Measurements from ENCODE around the gene MPST.

DNA sequence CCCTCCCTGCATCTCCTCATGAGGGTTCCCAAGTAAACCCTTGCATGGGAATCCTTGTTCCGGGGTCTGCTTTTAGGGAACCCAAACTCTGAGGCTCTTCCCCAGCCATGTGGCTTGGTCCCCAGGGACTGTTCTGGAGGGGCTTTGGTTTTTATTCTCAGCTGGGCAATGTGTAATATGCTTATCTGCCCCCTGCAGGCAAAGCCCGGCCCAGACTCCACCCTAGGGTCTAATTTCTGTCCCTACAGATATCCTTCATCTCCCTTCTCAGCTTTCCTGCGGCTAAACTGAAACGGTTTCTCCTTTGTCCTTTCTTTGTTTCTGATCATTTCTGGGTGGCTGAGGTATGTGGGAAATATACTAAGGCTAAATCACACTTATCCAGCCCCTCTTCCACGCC lies 37.4 kb upstream of the MPST start:
- TF ChIP-seq POLR2A (IDR thresholded peaks at IDR 0.05) (no peak), EP300 (IDR thresholded peaks at IDR 0.05) (no peak)
- TF ChIP-seq, protein P1, sequence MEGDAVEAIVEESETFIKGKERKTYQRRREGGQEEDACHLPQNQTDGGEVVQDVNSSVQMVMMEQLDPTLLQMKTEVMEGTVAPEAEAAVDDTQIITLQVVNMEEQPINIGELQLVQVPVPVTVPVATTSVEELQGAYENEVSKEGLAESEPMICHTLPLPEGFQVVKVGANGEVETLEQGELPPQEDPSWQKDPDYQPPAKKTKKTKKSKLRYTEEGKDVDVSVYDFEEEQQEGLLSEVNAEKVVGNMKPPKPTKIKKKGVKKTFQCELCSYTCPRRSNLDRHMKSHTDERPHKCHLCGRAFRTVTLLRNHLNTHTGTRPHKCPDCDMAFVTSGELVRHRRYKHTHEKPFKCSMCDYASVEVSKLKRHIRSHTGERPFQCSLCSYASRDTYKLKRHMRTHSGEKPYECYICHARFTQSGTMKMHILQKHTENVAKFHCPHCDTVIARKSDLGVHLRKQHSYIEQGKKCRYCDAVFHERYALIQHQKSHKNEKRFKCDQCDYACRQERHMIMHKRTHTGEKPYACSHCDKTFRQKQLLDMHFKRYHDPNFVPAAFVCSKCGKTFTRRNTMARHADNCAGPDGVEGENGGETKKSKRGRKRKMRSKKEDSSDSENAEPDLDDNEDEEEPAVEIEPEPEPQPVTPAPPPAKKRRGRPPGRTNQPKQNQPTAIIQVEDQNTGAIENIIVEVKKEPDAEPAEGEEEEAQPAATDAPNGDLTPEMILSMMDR (IDR thresholded peaks at IDR 0.05), result no peak
